ENCODE results near the gene POMT2.
"Not testable (repeated sequence)": the region's sequence is repeated elsewhere in the genome, so short reads cannot be mapped to it uniquely, and the experiment has no call there.

The POMT2 gene, protein sequence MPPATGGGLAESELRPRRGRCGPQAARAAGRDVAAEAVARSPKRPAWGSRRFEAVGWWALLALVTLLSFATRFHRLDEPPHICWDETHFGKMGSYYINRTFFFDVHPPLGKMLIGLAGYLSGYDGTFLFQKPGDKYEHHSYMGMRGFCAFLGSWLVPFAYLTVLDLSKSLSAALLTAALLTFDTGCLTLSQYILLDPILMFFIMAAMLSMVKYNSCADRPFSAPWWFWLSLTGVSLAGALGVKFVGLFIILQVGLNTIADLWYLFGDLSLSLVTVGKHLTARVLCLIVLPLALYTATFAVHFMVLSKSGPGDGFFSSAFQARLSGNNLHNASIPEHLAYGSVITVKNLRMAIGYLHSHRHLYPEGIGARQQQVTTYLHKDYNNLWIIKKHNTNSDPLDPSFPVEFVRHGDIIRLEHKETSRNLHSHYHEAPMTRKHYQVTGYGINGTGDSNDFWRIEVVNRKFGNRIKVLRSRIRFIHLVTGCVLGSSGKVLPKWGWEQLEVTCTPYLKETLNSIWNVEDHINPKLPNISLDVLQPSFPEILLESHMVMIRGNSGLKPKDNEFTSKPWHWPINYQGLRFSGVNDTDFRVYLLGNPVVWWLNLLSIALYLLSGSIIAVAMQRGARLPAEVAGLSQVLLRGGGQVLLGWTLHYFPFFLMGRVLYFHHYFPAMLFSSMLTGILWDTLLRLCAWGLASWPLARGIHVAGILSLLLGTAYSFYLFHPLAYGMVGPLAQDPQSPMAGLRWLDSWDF

GRCh38 chr14:77320238-77320935 is at the start of gene POMT2:
POMT2 (minus strand) TSS chr14:77320883; CDS start chr14:77320681, 202 bp downstream.
- peak within 1 kb of the TSS; percentile 90 for H3K4me3 ChIP-seq (ENCODE audit: low read depth, low read length)

GRCh38 chr14:77369285-77369684 is 48.6 kb upstream of the POMT2 start:
- no peak overlapping the region for H3K4me3 ChIP-seq (ENCODE audit: low read depth, low read length)

- H3K4me3 ChIP-seq (ENCODE audit: low read depth, low read length): no peak overlapping the region
These were observed 43.5 kb upstream of the POMT2 start for GRCh38 chr14:77364146-77364545.

- H3K4me3 ChIP-seq (ENCODE audit: low read depth, low read length): no peak overlapping the region
These were observed 38.9 kb upstream of the POMT2 start for GRCh38 chr14:77359626-77360025.

DNA sequence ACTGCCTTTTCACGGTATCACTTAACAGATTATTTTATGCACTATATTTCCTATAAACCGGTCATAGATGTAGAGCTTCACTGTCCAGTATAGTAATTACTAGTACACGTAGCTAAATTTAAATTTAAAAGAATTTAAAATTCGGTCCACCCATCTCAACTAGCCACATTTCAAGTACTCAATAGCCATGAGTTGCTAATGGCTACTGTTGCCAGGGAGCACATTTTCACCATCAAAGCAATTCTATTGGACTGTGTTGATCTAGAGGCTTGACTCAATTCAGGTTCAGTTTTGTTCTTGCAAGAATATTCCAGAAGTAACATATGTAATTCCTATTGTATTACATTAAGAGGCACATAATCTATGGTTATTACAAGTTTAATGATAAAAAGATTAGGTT is 36.2 kb upstream of the POMT2 start:
- H3K4me3 ChIP-seq (ENCODE audit: low read depth, low read length): no peak overlapping the region

DNA sequence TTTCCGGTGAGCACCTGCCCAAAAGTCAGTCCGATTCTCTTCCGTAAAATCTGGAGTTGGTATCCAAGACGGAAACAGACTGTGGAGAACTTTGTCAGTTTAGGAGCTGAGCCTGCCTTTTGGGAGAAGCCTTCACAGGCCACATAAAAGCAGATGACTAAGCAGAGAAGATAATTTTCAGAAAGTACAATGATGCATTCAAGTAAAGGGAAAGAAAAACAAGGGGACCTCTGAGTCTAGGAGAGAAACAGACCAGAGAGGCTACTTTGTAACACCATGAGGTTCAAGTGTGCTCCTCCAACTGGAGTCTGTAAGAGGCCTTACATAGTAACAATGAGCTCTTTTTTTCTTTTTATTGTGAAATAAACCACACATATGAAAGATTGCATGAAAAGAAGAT is 35.1 kb upstream of the POMT2 start:
- H3K4me3 ChIP-seq (ENCODE audit: low read depth, low read length): no peak overlapping the region

DNA sequence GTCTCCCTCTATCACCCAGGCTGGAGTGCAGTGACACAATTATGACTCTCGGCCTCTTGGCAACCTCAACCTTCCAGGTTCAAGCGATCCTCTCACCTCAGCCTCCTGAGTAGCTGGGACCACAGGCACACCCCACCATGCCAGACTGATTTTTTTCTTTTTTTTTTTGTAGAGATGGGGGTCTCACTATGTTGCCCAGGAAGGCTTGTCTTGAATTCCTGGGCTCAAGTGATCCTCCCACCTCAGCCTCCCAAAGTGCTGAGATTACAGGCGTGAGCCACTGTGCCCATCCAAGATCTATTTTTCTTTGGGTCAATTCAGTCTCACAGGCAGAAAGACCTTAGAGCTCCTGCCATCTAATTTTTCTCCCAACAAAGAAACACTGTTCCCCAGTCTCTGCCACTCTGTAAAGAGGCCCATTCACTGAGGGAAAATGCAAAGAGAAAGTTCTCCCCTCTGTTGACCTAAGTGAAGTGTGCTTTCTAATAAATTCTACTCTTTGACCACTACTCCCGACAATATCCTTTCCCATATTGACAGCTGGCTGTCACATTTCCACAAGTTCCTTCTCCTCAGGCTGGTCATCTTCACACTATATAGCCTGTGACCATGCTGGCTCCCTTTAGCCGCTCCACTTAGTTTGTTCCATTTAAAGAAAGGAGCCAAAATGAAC is 32.9 kb upstream of the POMT2 start:
- no peak overlapping the region for H3K4me3 ChIP-seq (ENCODE audit: low read depth, low read length)

DNA sequence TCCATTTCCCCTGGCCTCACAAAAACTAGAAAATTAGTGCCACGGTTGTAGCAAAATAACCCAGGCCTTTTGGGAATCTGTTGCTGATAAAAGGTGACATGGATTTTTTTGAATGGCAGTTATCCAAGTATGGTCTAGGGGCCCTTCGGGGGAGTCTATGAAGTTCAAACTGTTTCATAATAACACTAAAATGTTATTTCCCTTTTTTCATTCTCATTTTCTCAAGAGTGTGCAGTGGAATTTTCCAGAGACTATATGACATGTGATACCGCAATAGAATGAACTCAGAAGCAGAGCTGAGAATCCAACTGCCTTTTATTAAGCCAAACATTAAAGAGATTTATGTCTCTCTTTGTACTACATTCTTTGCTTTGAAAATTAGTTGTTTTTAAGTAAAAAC is 27.1 kb upstream of the POMT2 start:
- no peak overlapping the region for H3K4me3 ChIP-seq (ENCODE audit: low read depth, low read length)

DNA sequence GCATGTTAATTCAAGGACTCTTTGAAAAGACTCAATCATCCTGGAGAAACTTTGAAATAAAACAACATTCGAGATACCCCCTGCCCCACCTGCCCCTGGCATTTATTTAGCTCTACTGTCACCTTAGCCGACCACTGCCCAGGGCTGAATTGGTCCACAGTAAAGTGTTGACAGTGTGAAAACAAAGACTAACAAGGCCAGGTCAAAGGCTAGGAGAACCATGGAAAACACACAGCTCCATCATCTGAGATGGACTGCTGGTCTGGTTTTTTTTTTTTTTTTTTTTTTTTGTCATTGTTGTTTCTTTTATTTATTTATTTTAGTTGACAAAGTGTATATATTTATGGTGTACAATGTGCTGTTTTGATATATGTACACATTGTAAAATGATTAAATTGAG is 25.8 kb upstream of the POMT2 start:
- no peak overlapping the region for H3K4me3 ChIP-seq (ENCODE audit: low read depth, low read length)

DNA sequence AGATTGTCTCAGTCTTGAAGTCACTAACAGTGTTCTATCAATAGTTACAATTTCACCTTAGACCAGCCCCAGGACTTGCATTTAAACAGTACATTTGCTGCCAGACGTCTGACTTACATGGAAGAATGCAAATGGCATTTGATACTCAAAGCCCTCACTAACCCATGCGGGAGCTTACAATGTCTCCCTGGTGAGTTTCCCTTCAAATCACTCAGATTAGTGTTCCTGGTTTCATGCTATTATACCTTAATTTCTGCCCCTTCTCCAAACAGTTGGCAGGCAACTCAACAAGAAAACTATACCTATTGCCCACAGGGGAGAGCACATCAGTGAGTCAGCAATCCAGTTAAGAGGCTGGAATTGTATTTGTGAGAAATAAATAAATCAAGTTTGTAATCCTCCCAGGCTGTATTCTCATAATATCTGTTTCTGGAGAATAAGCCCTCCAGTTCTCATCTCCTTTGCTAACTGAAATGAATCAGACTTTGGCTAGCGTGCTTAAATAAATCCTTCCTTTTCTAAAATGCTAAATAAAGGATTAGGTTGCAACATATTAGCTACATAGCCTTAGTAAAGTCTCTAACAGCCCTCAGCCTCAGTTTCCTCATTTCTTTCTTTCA is 23.8 kb upstream of the POMT2 start:
- no peak overlapping the region for H3K4me3 ChIP-seq (ENCODE audit: low read depth, low read length)

DNA sequence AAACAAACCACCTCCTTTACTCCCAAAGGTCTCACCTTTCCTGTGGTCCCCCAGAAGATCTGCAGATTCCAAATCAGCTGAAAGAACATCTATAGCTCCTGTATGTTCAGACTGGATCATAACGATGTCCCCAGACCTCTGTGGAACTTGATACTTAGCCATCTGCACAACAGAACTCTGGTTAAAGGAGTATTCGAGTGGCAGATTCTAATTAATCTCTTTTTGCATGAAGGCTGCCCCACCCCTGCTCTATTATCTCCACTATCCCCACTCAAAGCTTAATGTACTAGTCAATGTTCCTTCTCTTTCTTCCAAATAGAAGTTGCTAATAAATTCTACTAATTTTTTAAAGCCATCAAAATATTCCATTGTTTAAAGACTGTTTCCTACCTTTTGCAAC is 23.0 kb upstream of the POMT2 start:
- H3K4me3 ChIP-seq (ENCODE audit: low read depth, low read length): no peak overlapping the region

- H3K4me3 ChIP-seq (ENCODE audit: low read depth, low read length): no peak overlapping the region
These were observed 22.2 kb upstream of the POMT2 start for GRCh38 chr14:77342726-77343397.

DNA sequence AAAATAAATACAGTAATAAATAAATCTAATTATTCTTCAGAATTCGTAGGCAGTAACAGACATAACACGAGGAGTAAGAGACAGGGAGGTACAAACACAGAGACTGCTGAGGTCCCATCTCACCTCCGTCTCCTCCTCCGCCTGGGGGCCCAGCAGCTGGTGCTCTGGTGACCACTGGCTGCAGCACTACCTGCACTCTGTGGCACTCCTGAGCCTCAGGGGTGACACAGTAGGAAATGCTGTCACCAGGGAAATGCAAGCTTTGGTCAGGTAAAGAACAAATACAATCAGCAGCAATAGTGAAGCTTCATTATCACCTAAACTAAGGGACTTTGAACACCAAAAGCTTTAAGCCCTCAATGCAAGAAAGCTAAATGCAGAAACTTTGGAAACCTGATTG is 19.7 kb upstream of the POMT2 start:
- H3K4me3 ChIP-seq (ENCODE audit: low read depth, low read length): no peak overlapping the region

DNA sequence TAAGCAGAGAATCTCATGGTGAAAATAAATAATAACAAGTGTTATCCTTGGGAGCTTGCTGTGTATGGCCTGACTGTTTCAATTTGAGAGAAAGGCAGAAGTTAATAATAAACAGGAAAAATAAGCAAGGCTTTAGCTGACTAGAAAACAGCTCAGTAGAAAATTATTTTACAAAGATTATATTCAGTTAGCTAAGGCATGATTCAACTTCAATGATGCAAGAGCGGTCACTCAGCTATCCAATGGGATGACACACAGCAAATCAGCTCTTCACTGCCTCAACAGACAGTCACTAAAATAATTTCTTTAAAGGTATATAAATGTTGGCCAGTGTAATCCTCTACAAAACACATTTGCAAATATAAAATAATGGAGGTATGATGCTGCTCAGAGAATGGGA is 18.7 kb upstream of the POMT2 start:
- no peak overlapping the region for H3K4me3 ChIP-seq (ENCODE audit: low read depth, low read length)

GRCh38 chr14:77338302-77338701 is 17.6 kb upstream of the POMT2 start:
- no peak overlapping the region for H3K4me3 ChIP-seq (ENCODE audit: low read depth, low read length)

DNA sequence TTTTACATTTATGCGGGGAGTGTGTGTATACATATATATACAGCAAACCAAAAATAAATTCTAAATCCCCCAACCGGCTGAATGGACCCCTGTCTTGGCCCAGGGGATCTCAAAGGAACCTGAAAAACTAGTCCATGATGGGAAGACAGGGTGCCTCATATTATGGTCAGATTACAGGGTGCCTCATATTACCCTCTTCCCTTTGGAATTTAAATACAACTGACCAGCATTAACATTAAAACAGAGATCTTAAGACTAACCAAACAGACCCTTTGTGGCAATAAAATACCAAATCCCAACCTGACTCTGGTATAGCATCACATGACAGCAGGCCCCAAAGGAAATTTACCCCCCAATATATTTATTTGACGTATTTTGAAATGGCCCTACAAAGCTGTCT is 17.2 kb upstream of the POMT2 start:
- no peak overlapping the region for H3K4me3 ChIP-seq (ENCODE audit: low read depth, low read length)

DNA sequence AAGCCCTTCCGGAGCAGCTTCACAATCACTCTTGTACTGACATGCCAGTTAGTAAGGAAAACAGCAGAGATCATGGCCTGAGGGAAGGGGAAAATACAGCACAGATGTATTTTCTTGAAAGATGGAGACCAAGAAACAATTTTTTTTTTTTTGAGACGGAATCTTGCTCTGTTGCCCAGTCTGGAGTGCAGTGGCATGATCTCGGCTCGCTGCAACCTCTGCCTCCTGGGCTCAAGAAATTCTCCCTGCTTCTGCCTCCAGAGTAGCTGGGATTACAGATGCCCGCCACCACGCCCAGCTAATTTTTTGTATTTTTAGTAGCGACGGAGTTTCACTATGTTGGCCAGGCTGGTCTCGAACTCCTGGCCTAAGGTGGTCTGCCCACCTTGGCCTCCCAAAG is 16.6 kb upstream of the POMT2 start:
- H3K4me3 ChIP-seq (ENCODE audit: low read depth, low read length): not testable (repeated sequence)

GRCh38 chr14:77335576-77335975 is 14.9 kb upstream of the POMT2 start:
- no peak overlapping the region for H3K4me3 ChIP-seq (ENCODE audit: low read depth, low read length)

DNA sequence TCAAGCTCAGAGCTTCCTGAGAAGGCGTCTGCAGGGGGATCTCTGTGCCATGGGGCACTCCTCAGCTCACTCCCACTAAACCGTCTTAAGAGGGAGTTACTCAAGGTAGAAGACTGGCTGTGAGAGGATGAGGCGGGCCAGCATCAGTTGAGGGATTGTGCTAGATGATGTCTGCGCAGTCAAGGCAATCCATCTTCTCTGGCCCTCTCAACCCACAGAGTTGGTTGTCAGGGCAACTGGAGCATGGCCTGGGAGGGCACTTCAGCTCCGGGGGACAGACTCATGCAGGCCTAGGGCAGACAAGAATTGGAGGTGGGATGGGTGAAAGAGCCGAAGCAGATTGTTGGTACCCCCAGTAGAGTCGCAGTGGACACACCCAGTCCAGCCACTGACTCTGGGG is 9.2 kb upstream of the POMT2 start:
- H3K4me3 ChIP-seq (ENCODE audit: low read depth, low read length): no peak overlapping the region

GRCh38 chr14:77327111-77327510 is 6.4 kb upstream of the POMT2 start:
- no peak overlapping the region for H3K4me3 ChIP-seq (ENCODE audit: low read depth, low read length)

All from iPS-11a (cell line).